TTC549 (cell line): ENCODE measurements around the gene HAAO.
"Not testable (repeated sequence)": the region's sequence is repeated elsewhere in the genome, so short reads cannot be mapped to it uniquely, and the experiment has no call there.

ENCODE experiments used
- FAIRE-seq: peaks from 2 replicates; lab custom pipeline; 2012; peaks lifted over from hg19 to GRCh38; lab: Jason Lieb, UNC

Gene HAAO

GRCh38 chr2:42792583-42793333 lies at the start of gene HAAO:
HAAO (minus strand) TSS chr2:42792583; CDS start chr2:42792536, 47 bp downstream.
- no peak for FAIRE-seq

GRCh38 chr2:42841344-42841743 lies 49.0 kb upstream of the HAAO start:
- FAIRE-seq = no peak

GRCh38 chr2:42840760-42841159 lies 48.4 kb upstream of the HAAO start:
- no peak for FAIRE-seq

GRCh38 chr2:42839809-42840501 lies 47.6 kb upstream of the HAAO start:
- FAIRE-seq = no peak

- FAIRE-seq = no peak
Measured at GRCh38 chr2:42838133-42838532, 45.8 kb upstream of the HAAO start.

- FAIRE-seq = no peak
Measured at GRCh38 chr2:42835577-42836371, 43.4 kb upstream of the HAAO start.

GRCh38 chr2:42834161-42834560 lies 41.8 kb upstream of the HAAO start:
- no peak for FAIRE-seq

- FAIRE-seq = no peak
Measured at GRCh38 chr2:42832289-42832634, 39.9 kb upstream of the HAAO start.

- not testable (repeated sequence) for FAIRE-seq
Measured at GRCh38 chr2:42831575-42832288, 39.3 kb upstream of the HAAO start.

- FAIRE-seq = no peak
Measured at GRCh38 chr2:42830922-42831574, 38.7 kb upstream of the HAAO start.

- no peak for FAIRE-seq
Measured at GRCh38 chr2:42829671-42830440, 37.5 kb upstream of the HAAO start.

- peak; percentile 53 for FAIRE-seq
Measured at GRCh38 chr2:42828487-42829425, 36.4 kb upstream of the HAAO start.

GRCh38 chr2:42827647-42828486 lies 35.5 kb upstream of the HAAO start:
- no peak for FAIRE-seq

GRCh38 chr2:42826231-42826630 lies 33.8 kb upstream of the HAAO start:
- no peak for FAIRE-seq

GRCh38 chr2:42824454-42824807 lies 32.0 kb upstream of the HAAO start:
- no peak for FAIRE-seq

GRCh38 chr2:42823744-42824453 lies 31.5 kb upstream of the HAAO start:
- FAIRE-seq = no peak

GRCh38 chr2:42819160-42819559 lies 26.8 kb upstream of the HAAO start:
- FAIRE-seq = no peak

- FAIRE-seq = no peak
Measured at GRCh38 chr2:42815726-42816125, 23.3 kb upstream of the HAAO start.
